B cell (primary cell): ENCODE data around the gene TTC13. TPM values are rescaled to one million over a fixed set of nuclear protein-coding genes. Genes with fewer than 3 reads are reported as not detected.

Source experiments
- ATAC-seq: fragments of 200-7000 bp; cut with Tn5 transposase; one replicate; pipeline ENCODE4 v1.10.0; 2021; ENCODE audit warnings: low read depth, mild to moderate bottlenecking, moderate number of reproducible peaks, moderate library complexity
- CTCF ChIA-PET: fragments of 350-600 bp; sonication (Branson Sonifier 250); formaldehyde crosslinking; loops from one replicate; lab custom pipeline; 2021; ENCODE audit warnings: antibody characterized with exemption, inconsistent platforms; lab: Charles Lee
- POLR2A ChIA-PET: fragments of 350-600 bp; sonication (Branson Sonifier 250); formaldehyde crosslinking; loops from one replicate; lab custom pipeline; 2021; ENCODE audit warnings: antibody characterized with exemption; lab: Charles Lee
- DNase-seq: peaks from one replicate; pipeline ENCODE4 v3.0.0; 2013
- H2AFZ ChIP-seq: 2 replicates; pipeline ENCODE4 v1.6.1; 2012; ENCODE audit warnings: mild to moderate bottlenecking, low read depth, low read length; ENCODE audit not compliant: insufficient read depth, poor library complexity, severe bottlenecking
- H3K27ac ChIP-seq, 2 donors: 1 replicate in 1 of 2; 2 replicates in 1 of 2; pipeline ENCODE4 v1.5.1; 2012 to 2013; ENCODE audit warnings: low read length in 2 of 2, mild to moderate bottlenecking in 2 of 2, moderate library complexity in 1 of 2
- H3K27me3 ChIP-seq, 4 experiments: fragments of 200-600 bp in 1 of 4; sonication (generic) in 1 of 4; replicated peaks in 1 of 4; 1 replicate in 2 of 4; 2 replicates in 2 of 4; pipeline versions ENCODE4 v1.6.1 to v1.7.0; 2013 to 2016; ENCODE audit warnings: low read length in 3 of 4, mild to moderate bottlenecking in 2 of 4, mixed read lengths in 1 of 4, moderate library complexity in 1 of 4; ENCODE audit not compliant: insufficient read depth in 4 of 4, control insufficient read depth in 3 of 4; ENCODE audit errors: control extremely low read depth in 1 of 4
- H3K36me3 ChIP-seq, 2 experiments: replicated peaks in 1 of 2; 1 replicate in 1 of 2; 2 replicates in 1 of 2; pipeline versions ENCODE4 v1.6.1 to v1.7.1; 2013; ENCODE audit warnings: low read length in 1 of 2; ENCODE audit not compliant: insufficient read depth in 2 of 2, control insufficient read depth in 1 of 2; ENCODE audit errors: control extremely low read depth in 1 of 2, extremely low read depth in 1 of 2
- H3K4me1 ChIP-seq, 2 donors: fragments of 200-600 bp in 1 of 2; sonication (generic) in 1 of 2; 1 replicate in 1 of 2; 2 replicates in 1 of 2; pipeline versions ENCODE4 v1.5.1 to v1.6.1; 2013 to 2017; ENCODE audit warnings: low read length in 2 of 2; ENCODE audit not compliant: control insufficient read depth in 2 of 2, insufficient read depth in 2 of 2
- H3K4me2 ChIP-seq: replicated peaks from 2 replicates; pipeline ENCODE3; 2012; ENCODE audit warnings: mild to moderate bottlenecking, low read depth, low read length; ENCODE audit not compliant: poor library complexity, severe bottlenecking
- H3K4me3 ChIP-seq, 5 experiments: fragments of 200-600 bp in 1 of 5; sonication (generic) in 1 of 5; 1 replicate in 3 of 5; 2 replicates in 2 of 5; pipeline versions ENCODE4 v1.5.1 to v1.7.0; 2011 to 2016; ENCODE audit warnings: low read length in 4 of 5, mild to moderate bottlenecking in 4 of 5, low read depth in 2 of 5, control low read depth in 1 of 5, moderate library complexity in 1 of 5; ENCODE audit not compliant: insufficient read depth in 1 of 5; ENCODE audit errors: control extremely low read depth in 1 of 5, extremely low read depth in 1 of 5
- H3K79me2 ChIP-seq: fragments of 200-600 bp; sonication (generic); one replicate; pipeline ENCODE4 v1.6.0; 2016; ENCODE audit warnings: low read length; ENCODE audit not compliant: control insufficient read depth, insufficient read depth
- H3K9ac ChIP-seq: fragments of 200-600 bp; sonication (generic); 2 replicates; pipeline ENCODE4 v1.6.1; 2017; ENCODE audit warnings: mild to moderate bottlenecking, low read length, moderate library complexity
- H3K9me3 ChIP-seq, 3 donors: one replicate each; pipeline versions ENCODE4 v1.6.1 to v1.7.1; 2013; ENCODE audit warnings: low read length in 2 of 3; ENCODE audit not compliant: control insufficient read depth in 2 of 3, insufficient read depth in 1 of 3; ENCODE audit errors: control extremely low read depth in 1 of 3
- H4K20me1 ChIP-seq: 2 replicates; pipeline ENCODE4 v1.6.0; 2012; ENCODE audit warnings: mild to moderate bottlenecking, low read length; ENCODE audit not compliant: insufficient read depth, control insufficient read depth, poor library complexity, severe bottlenecking
- H3K27ac Mint-ChIP-seq: one replicate; pipeline ENCODE4 v1.8.0; 2021; ENCODE audit warnings: mixed read lengths
- H3K27me3 Mint-ChIP-seq: one replicate; pipeline ENCODE4 v1.8.0; 2021; ENCODE audit warnings: mixed read lengths
- H3K4me1 Mint-ChIP-seq: one replicate; pipeline ENCODE4 v1.8.0; 2021; ENCODE audit warnings: mixed read lengths
- H3K4me3 Mint-ChIP-seq: one replicate; pipeline ENCODE4 v1.8.0; 2021; ENCODE audit warnings: mixed read lengths
- H3K9me3 Mint-ChIP-seq: one replicate; pipeline ENCODE4 v1.8.0; 2022; ENCODE audit warnings: mixed read lengths; ENCODE audit not compliant: insufficient read depth
- CTCF ChIP-seq: fragments of 200-600 bp; IDR thresholded peaks from one replicate; pipeline ENCODE4 v1.8.0; 2022; ENCODE audit warnings: antibody characterized with exemption, mild to moderate bottlenecking
- EZH2 ChIP-seq: IDR thresholded peaks from 2 replicates; pipeline ENCODE4 v1.6.1; 2012; ENCODE audit warnings: borderline replicate concordance, low read depth, mild to moderate bottlenecking, moderate library complexity, low read length; ENCODE audit not compliant: insufficient read depth, poor library complexity, severe bottlenecking
- WGBS: methylation state at CpG from one replicate; pipeline ENCODE4 v1.1.5; 2013; ENCODE audit warnings: missing lambda C conversion rate; ENCODE audit not compliant: insufficient coverage; 5-methylcytosine and 5-hydroxymethylcytosine counted together
- intact Hi-C: fragments of 100-400 bp; cut with micrococcal nuclease; formaldehyde crosslinking; loops from one replicate; pipeline ENCODE4 v1.10.0; 2022
- polyA plus RNA-seq: library from polyadenylated mRNA; depleted of rRNA; stranded (reverse); fragments of >200 nt; gene quantifications from 2 replicates; pipeline ENCODE4 v1.2.3, GENCODE V29; 2012
- total RNA-seq, 2 donors: library from RNA; stranded (reverse); fragments of 120-200 nt in 1 of 2; gene quantifications; 1 replicate in 1 of 2; 2 replicates in 1 of 2; pipeline versions ENCODE4 v1.2.3 to v1.2.4, GENCODE V29; 2013 to 2022

Gene TTC13
- total and polyA plus RNA-seq, 2 donors (not counting 1 experiment from before 2014, with no cell fraction given), result 33.9 to 55.0 TPM

- Mint-ChIP-seq H3K9me3 (no peaks in the 10 kb centered on the region), H3K27me3 (no peaks in the 10 kb centered on the region), H3K27ac (no peak overlapping the region), H3K4me1 (no peaks in the 10 kb centered on the region), H3K4me3 (no peak overlapping the region)
- Histone ChIP-seq H3K27ac (peak overlapping the region in 1 of 2 donors; percentile 53), H4K20me1 (no peaks in the 10 kb centered on the region), H3K4me1 (no peaks in the 10 kb centered on the region), H3K36me3 (peaks cover 2 to 81% of the 10 kb centered on the region in 2 experiments), H3K9ac (no peak overlapping the region), H3K4me3 (no peak overlapping the region), H3K79me2 (no peaks in the 10 kb centered on the region), H3K27me3 (no peaks in the 10 kb centered on the region), H3K4me2 (no peak overlapping the region), H3K9me3 (no peaks in the 10 kb centered on the region), H2AFZ (peak overlapping the region; percentile 4)
- intact Hi-C loops, result loop anchor here (1.0 to 2.0 kb wide), 4 partner anchors 62 to 687 kb away; partner anchors contain the start of gene ARV1
- TF ChIP-seq CTCF (peak; percentile 91), EZH2 (no peak)
- ChIA-PET POLR2A (no interaction called here), CTCF (interaction anchor here (0.7 to 2.4 kb wide), 21 partner anchors 10 to 315 kb away, joined by 3 to 11 read pairs (median 5); partner anchors contain the start of genes ARV1 and TTC13)
- peak; percentile 64 for ATAC-seq
- WGBS, result 95% methylated on average over 6 of the region's 15 CpGs
- peak; percentile 85 for DNase-seq
Measured at GRCh38 chr1:230917284-230918135, 61.2 kb downstream of the TTC13 start.
